Tibial artery (tissue), 4 donors: ENCODE results near the gene TRIM47.

Experiments
- DNase-seq, 2 donors: peaks; one replicate each; pipeline ENCODE4 v3.0.0-alpha.2; 2019
- H3K27ac ChIP-seq, 2 donors: fragments of 200-600 bp; sonication (generic) in 1 of 2; 1 replicate in 1 of 2; 2 replicates in 1 of 2; pipeline ENCODE4 v1.5.1; 2018 to 2019; ENCODE audit warnings: mild to moderate bottlenecking in 1 of 2
- H3K27me3 ChIP-seq, 2 donors: fragments of 200-600 bp; sonication (generic) in 1 of 2; one replicate each; pipeline versions ENCODE4 v1.5.1 to v1.6.0; 2016 to 2019
- H3K36me3 ChIP-seq, 3 donors: fragments of 200-600 bp; sonication (generic) in 2 of 3; one replicate each; pipeline ENCODE4 v1.5.1; 2016 to 2019; ENCODE audit warnings: mild to moderate bottlenecking in 2 of 3
- H3K4me1 ChIP-seq, 4 donors: fragments of 200-600 bp; sonication (generic) in 2 of 4; 1 replicate in 3 of 4; 2 replicates in 1 of 4; pipeline ENCODE4 v1.5.1; 2016 to 2019
- H3K4me3 ChIP-seq, 2 donors: fragments of 200-600 bp; sonication (generic) in 1 of 2; 1 replicate in 1 of 2; 2 replicates in 1 of 2; pipeline ENCODE4 v1.5.1; 2018 to 2019; ENCODE audit warnings: mild to moderate bottlenecking in 2 of 2
- H3K9me3 ChIP-seq, 3 donors: fragments of 200-600 bp; sonication (generic) in 1 of 3; one replicate each; pipeline ENCODE4 v1.5.1; 2016 to 2019
- CTCF ChIP-seq, 2 experiments: fragments of 200-600 bp in 1 of 2; fragments of 450-650 bp in 1 of 2; IDR thresholded peaks; one replicate each; pipeline ENCODE4 v1.5.1; 2017 to 2019; ENCODE audit warnings: antibody characterized with exemption in 2 of 2, mild to moderate bottlenecking in 1 of 2, moderate library complexity in 1 of 2
- intact Hi-C: fragments of 100-400 bp; cut with DNase I; formaldehyde crosslinking; loops from one replicate; pipeline ENCODE4 v1.15.0; 2023; ENCODE audit warnings: low total_unique reads

Gene TRIM47

GRCh38 chr17:75917917-75918445 is 39.6 kb upstream of the TRIM47 start:
- no peak for TF ChIP-seq CTCF (IDR thresholded peaks at IDR 0.05)
- intact Hi-C loops, result no loop called here
- no peak overlapping the region for H3K4me3 ChIP-seq

GRCh38 chr17:75917141-75917916 is 38.9 kb upstream of the TRIM47 start:
- intact Hi-C loops, result no loop called here
- Histone ChIP-seq H3K27ac (no peak overlapping the region), H3K9me3 (no peaks in the 10 kb centered on the region), H3K4me3 (no peak overlapping the region), H3K4me1 (no peaks in the 10 kb centered on the region), H3K27me3 (no peaks in the 10 kb centered on the region), H3K36me3 (peaks cover 0 to 61% (median 11%) of the 10 kb centered on the region in 3 donors)
- DNase-seq, result no peak
- no peak for TF ChIP-seq CTCF (IDR thresholded peaks at IDR 0.05)

More at GRCh38 chr17:75917917-75918445, 39.6 kb upstream of the TRIM47 start:
- Histone ChIP-seq H3K27ac (no peak overlapping the region), H3K9me3 (no peaks in the 10 kb centered on the region), H3K36me3 (peaks cover 0 to 67% (median 11%) of the 10 kb centered on the region in 3 donors), H3K4me1 (no peaks in the 10 kb centered on the region), H3K27me3 (no peaks in the 10 kb centered on the region)
- no peak for DNase-seq

- H3K27me3 ChIP-seq, result no peaks in the 10 kb centered on the region
- no peaks in the 10 kb centered on the region for H3K9me3 ChIP-seq
- DNase-seq, result no peak
- no peak overlapping the region for H3K4me3 ChIP-seq
- TF ChIP-seq CTCF (IDR thresholded peaks at IDR 0.05), result no peak
- intact Hi-C loops, result no loop called here
- no peak overlapping the region for H3K27ac ChIP-seq
- H3K36me3 ChIP-seq, result peaks cover 0 to 58% (median 11%) of the 10 kb centered on the region in 3 donors
- H3K4me1 ChIP-seq, result peaks cover 0 to 6% (median 0%) of the 10 kb centered on the region in 4 donors
These were observed 36.9 kb upstream of the TRIM47 start for GRCh38 chr17:75915268-75915667.

- Histone ChIP-seq H3K36me3 (peaks cover 0 to 53% (median 11%) of the 10 kb centered on the region in 3 donors), H3K4me1 (peaks cover 0 to 7% (median 0%) of the 10 kb centered on the region in 4 donors), H3K27me3 (no peaks in the 10 kb centered on the region), H3K4me3 (no peak overlapping the region), H3K9me3 (no peaks in the 10 kb centered on the region), H3K27ac (no peak overlapping the region)
- no peak for TF ChIP-seq CTCF (IDR thresholded peaks at IDR 0.05)
- DNase-seq, result no peak
- intact Hi-C loops, result no loop called here
These were observed 36.4 kb upstream of the TRIM47 start for GRCh38 chr17:75914643-75915267.

GRCh38 chr17:75913537-75914210 is 35.3 kb upstream of the TRIM47 start:
- intact Hi-C loops, result no loop called here
- peaks cover 0 to 45% (median 11%) of the 10 kb centered on the region in 3 donors for H3K36me3 ChIP-seq
- no peak overlapping the region for H3K27ac ChIP-seq
- H3K9me3 ChIP-seq, result no peaks in the 10 kb centered on the region
- TF ChIP-seq CTCF (IDR thresholded peaks at IDR 0.05), result no peak
- no peaks in the 10 kb centered on the region for H3K27me3 ChIP-seq
- H3K4me1 ChIP-seq, result peaks cover 0 to 7% (median 0%) of the 10 kb centered on the region in 4 donors
- no peak for DNase-seq
- no peak overlapping the region for H3K4me3 ChIP-seq
